ENCODE measurements around the gene GOSR1. TPM values are rescaled to one million over a fixed set of nuclear protein-coding genes. Genes with fewer than 3 reads are reported as not detected.

Gene GOSR1
- total RNA-seq, 3 donors from 2014 or later = 61.7 to 63.5 (median 62.7) TPM

Other genes with a start within 250 kb of the GOSR1 start
- gene SLC6A4, start 241.7 kb upstream of the GOSR1 start, total RNA-seq = not detected
- gene BLMH, start 185.5 kb upstream of the GOSR1 start, total RNA-seq = 10 to 100 TPM; 67.5 to 81.8 (median 74.8) TPM
- gene TMIGD1, start 143.4 kb upstream of the GOSR1 start, total RNA-seq = not detected
- gene CPD, start 98.5 kb upstream of the GOSR1 start, total RNA-seq = 10 to 100 TPM; 31.1 to 40.2 (median 38.7) TPM

Measured in activated T-cell treated with anti-CD3 and anti-CD28 coated beads, Interleukin-2, amount 50 U/mL, for 4 hours (primary cell).